Cardiac atrium fibroblast (primary cell): ENCODE data around the gene TSPY4. TPM values are rescaled to one million over a fixed set of nuclear protein-coding genes. Genes with fewer than 3 reads are reported as not detected.

Source experiments
- total RNA-seq: library from RNA; depleted of rRNA; stranded (reverse); fragments of >200 nt; gene quantifications from 2 replicates; pipeline ENCODE4 v1.2.3, GENCODE V29; 2015

Gene TSPY4
- not detected in 2 replicates for total RNA-seq

GRCh38 chrY:9337164-9337563, at the start of gene TSPY4:
Gene TSPY4 (plus strand): TSS chrY:9337464. CDS start chrY:9337510, 46 bp downstream.

DNA sequence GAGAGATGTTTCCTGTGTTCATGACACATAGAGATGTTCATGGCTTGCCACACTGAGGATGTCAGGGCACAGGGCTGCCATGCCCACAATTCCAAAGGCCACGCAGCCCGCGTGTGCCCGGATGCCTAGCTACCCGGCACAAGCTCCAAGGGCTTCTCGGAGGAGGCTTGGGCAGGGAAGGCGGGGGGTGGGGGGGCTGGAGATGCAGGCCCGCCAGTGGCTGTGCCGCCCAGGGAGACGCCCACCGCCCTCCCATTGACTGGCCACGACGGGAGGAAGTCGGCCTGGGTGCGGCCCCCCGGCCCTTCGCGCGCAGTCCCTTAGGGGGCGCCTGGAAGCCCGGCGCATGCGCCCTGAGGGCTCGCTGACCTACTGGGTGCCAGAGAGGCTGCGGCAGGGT, 20.2 kb downstream of the TSPY4 start, which contains the start of gene TSPY8:
TSS of gene TSPY8 (plus strand) at position 301 of the 400 bp plus-strand sequence. CDS start at position 347, 46 bp downstream.

Other genes starting within 250 kb of the TSPY4 start
- gene TSPY8, start 20.3 kb downstream of the TSPY4 start, total RNA-seq = not detected in 2 replicates
- not detected in 2 replicates for gene TSPY3, start 61.0 kb downstream of the TSPY4 start, total RNA-seq
- gene TSPY1, start 129.5 kb downstream of the TSPY4 start, total RNA-seq = not detected in 2 replicates
- gene TSPY9, start 149.8 kb downstream of the TSPY4 start, total RNA-seq = not detected in 2 replicates
- not detected in 2 replicates for gene TSPY10, start 190.4 kb downstream of the TSPY4 start, total RNA-seq